Measurements from ENCODE around the gene PODXL2. TPM values are rescaled to one million over a fixed set of nuclear protein-coding genes. Genes with fewer than 3 reads are reported as not detected.

PODXL2 gene
- total RNA-seq, 1 experiment from 2014 or later, result 84.7 TPM

DNA sequence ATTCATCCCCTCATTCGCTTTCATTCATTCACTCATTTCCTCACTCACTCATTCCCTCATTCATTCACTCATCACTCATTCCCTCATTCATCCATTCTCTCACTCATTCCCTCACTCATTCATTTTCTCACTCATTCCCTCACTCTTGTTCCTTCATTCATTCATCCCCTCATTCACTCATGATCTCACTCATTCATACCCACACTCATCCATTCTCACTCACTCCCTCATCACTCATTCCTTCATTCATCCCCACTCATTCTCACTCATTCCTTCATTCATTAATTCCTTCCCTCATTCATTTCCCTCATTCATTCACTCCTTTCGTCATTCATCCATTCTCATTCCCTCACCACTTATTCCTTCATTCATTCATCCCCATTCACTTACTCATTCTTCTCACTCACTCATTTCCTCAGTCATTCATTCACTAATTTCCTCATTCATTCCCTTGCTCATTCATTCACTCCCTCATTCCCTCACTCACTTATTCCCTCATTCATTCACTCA, 58.3 kb downstream of the PODXL2 start:
- Histone ChIP-seq H3K4me3 (no peak overlapping the region), H3K9me3 (no peaks in the 10 kb centered on the region), H3K36me3 (peaks cover 17% of the 10 kb centered on the region), H3K27me3 (no peaks in the 10 kb centered on the region)
- no peak for DNase-seq

DNA sequence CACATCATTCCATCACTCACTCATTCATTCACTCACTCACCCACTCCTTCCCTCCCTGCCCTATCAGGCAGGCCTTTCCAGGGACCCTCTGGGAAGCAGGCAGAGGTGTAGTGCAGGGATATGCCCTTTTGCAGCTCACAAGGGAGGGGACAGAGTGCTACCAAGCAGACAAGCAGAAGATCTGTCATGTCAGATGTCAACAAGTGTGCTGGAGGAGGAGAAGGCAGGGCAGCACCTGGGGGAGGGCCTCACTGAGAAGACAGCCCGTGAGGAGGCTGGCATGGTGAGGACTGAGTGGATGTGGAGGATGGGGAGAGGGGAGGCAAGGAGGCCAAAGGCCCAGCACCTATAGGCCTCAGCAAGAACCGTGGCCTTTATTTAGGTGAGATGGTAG, 59.0 kb downstream of the PODXL2 start:
- no peaks in the 10 kb centered on the region for H3K9me3 ChIP-seq
- no peaks in the 10 kb centered on the region for H3K27me3 ChIP-seq
- H3K4me3 ChIP-seq, result no peak overlapping the region
- DNase-seq, result no peak
- H3K36me3 ChIP-seq, result peaks cover 20% of the 10 kb centered on the region

DNA sequence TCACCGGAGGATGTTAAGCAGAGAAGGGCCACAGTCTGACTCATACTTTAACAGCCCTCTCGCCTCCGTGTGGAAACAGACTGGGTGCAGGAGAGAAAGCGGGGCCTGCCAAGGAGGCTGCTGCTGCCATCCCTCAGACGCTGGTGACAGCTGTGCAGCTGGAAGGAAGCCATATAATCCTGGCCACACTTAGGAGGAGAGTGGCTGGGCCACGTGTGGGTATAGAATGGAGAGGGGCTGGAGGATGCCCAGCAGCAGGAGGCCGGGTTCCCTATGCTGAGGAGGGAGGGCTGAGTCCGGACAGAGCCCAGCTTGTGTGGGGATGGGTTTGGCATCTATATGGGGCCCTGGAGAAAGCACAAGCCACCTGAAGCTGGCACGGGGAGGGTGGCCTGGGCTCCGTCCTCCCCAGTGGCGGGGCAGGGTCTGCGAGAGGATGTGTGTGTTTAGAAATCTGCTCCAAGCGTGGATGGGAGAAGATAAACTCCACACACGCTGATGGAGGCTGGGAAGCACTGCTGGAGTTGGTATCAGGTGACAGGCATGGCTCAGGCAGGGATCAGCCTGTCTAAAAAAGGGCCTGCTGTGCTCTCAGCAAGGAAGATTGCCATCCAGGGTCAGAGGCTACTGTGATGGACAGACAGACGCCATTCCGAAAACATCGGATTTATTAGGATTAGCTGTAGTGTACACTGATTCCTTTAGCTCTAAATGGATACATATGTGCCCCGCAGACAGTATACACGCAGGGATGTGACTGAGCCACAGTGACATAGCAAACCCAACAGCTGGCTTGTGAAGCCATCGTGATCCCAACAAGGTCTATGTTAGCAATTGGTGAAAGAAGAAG, 59.7 kb downstream of the PODXL2 start:
- Histone ChIP-seq H3K27me3 (no peaks in the 10 kb centered on the region), H3K36me3 (peaks cover 20% of the 10 kb centered on the region), H3K4me3 (no peak overlapping the region), H3K9me3 (no peaks in the 10 kb centered on the region)
- DNase-seq, result peak; percentile 92

DNA sequence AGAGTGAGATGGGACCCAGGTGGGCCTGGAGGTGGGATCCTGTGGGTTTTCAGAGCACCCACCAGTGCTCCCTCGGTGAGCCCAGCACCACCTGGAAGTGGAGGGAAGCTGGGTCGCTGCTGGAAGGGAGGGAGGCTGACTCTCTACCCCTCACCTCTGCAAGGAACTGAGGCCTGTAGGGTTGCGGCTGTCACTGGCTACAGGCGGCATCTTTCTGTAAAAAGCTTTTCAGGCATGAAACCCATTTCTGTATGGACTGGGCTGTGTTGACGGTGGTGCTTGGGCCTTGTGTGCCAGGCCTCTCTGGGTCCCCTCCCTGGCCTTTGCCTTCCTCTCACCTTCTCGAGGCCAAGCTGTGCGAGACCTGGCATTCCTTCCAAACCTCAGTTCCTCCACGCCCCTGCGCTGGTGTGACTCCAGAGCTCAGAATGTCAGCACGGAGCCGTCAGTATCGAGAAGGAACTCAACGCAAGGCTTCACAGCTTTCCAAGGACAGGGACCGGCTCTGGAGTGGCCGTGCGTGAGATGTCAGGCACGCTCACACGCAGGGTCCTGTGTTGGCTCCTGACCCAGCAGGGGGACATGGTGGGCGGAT, 60.4 kb downstream of the PODXL2 start:
- DNase-seq, result no peak
- Histone ChIP-seq H3K9me3 (no peaks in the 10 kb centered on the region), H3K4me3 (no peak overlapping the region), H3K36me3 (peaks cover 23% of the 10 kb centered on the region), H3K27me3 (no peaks in the 10 kb centered on the region)

DNA sequence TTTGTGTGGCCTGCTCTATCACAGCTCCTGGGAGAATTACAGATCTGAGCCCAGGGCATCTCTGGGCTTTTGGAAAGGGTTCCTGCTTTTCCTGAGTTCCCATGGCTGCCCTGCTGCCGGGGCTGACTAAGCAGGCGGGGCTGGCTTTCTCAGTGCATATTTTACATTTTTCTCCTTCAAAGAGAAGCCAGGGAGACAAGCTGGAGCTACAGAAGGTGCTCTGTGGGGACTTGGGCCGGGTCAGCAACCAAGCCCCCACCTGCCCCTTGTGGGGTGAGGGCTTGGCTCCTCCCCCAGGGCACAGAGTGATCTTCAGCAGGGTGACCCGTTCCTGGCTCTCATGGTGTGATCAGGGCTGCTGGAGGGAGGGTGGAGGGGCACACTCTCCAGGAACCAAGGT, 61.1 kb downstream of the PODXL2 start:
- no peaks in the 10 kb centered on the region for H3K9me3 ChIP-seq
- DNase-seq, result peak; percentile 87
- H3K36me3 ChIP-seq, result peaks cover 23% of the 10 kb centered on the region

DNA sequence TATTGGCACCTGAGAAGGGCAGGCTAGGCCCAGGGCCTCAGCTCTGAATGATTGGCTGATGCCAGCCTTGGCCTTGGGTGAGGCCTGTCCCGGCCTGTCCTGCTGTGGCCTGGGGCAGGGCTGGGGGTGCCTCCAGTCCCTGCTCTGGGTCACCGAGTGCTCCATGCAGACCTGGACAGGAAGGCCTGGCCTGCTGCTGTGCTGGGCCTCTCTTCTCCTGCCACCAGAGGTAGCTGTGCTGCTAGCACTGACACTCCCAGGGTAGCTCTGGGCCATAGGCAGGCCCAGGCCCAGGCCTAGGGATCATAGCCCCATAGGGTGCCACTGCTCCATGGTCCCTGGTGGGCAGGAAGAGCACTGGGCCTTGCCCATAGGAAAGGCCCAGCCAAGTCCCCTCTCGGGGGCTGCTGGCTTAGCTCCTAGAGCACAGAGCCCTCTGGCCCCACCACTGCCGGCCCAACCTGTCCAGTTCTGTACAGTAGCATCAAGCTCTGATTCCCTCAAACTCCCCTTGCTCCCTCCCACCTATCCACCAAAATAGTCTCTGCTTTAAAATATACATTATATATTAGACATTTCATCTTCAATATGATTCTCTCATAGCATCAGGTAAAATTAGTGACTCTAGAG, 62.0 kb downstream of the PODXL2 start:
- H3K4me3 ChIP-seq, result no peak overlapping the region
- DNase-seq, result peak; percentile 84
- no peaks in the 10 kb centered on the region for H3K9me3 ChIP-seq
- H3K27me3 ChIP-seq, result no peaks in the 10 kb centered on the region
- H3K36me3 ChIP-seq, result peaks cover 23% of the 10 kb centered on the region

More for the DNA sequence above, 61.1 kb downstream of the PODXL2 start:
- Histone ChIP-seq H3K4me3 (no peak overlapping the region), H3K27me3 (no peaks in the 10 kb centered on the region)

DNA sequence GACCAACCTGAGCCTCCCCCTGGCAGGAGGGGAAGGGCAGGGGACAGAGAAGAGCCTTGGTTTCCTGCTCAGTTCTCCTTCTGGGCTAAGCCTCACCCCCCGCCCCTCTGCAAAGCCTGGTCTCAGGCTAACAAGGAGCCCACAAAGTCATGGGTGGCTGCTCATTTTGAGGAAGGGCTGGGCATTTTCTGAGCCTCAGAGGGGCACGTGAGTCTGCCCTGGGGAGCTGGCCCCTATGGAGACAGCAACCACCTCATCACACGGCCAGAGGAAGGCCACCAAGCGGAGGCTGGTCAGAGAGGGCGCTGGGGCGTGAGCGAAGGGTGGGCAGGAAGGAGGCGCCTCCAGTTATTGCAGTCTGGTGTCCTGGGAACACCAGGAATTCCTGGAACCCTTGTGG, 62.5 kb downstream of the PODXL2 start:
- no peaks in the 10 kb centered on the region for H3K9me3 ChIP-seq
- DNase-seq, result no peak
- peaks cover 23% of the 10 kb centered on the region for H3K36me3 ChIP-seq
- no peaks in the 10 kb centered on the region for H3K27me3 ChIP-seq
- H3K4me3 ChIP-seq, result no peak overlapping the region

DNA sequence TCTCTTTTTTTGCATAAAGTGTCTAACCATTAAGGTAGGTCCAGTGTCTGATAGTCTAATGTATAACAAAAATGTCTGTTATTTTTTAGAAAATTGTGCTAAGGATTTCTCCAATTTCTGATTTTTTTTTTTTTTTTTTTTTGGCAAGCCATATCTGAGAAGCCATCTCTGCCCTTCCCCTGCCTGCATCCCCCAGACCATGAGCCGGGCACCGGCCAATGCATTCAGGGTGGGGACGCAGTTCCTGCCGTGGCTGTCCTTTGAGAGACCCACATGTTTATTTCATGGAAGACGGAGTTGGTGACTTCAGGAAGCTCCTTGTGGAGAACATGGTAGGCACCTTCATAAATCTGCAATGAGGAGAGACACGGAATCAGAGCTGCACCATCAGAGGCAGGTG, 63.0 kb downstream of the PODXL2 start:
- no peaks in the 10 kb centered on the region for H3K27me3 ChIP-seq
- H3K9me3 ChIP-seq, result no peaks in the 10 kb centered on the region
- H3K36me3 ChIP-seq, result peaks cover 23% of the 10 kb centered on the region
- H3K4me3 ChIP-seq, result no peak overlapping the region
- DNase-seq, result no peak

DNA sequence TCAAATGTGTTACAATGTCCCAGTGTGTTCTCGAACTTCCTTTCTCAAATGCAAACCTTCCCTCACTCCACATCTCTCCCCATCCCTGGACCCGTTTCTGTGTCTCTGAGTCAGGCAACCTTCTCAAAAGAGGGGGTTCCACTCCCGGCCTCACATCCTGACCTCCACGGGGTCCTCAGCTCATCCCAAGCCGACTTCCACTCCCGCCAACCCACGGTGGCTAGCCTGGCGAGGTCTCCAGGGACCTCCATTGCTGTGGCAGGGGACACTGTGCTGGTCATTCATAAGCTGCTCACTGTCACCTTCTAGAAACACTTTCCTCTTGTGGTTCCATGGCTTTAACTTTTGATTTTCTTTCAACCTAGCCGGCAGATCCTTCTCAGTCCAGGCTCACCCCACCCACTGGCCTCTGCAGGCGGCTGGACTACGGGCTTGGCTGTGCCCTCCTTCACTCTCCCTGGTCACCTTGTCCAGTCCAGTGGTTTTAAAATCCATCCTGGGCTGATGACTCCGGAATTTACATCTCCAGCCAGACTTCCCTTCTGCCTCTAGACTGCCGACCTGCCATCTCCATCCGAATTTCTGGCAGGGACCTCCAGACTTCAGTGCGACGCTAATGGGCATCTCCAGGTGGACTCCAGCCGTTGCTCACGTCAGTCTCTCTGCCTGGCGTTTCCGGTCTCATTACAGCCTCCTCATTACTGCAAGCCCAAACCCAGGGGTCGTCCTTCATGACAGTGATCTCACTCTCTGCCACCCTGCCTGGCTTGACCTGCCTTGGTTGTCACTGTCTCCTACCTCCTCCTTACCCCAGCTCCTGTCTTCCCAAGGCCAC, 63.7 kb downstream of the PODXL2 start:
- Histone ChIP-seq H3K9me3 (no peaks in the 10 kb centered on the region), H3K27me3 (no peaks in the 10 kb centered on the region), H3K36me3 (peaks cover 23% of the 10 kb centered on the region), H3K4me3 (no peak overlapping the region)
- no peak for DNase-seq

DNA sequence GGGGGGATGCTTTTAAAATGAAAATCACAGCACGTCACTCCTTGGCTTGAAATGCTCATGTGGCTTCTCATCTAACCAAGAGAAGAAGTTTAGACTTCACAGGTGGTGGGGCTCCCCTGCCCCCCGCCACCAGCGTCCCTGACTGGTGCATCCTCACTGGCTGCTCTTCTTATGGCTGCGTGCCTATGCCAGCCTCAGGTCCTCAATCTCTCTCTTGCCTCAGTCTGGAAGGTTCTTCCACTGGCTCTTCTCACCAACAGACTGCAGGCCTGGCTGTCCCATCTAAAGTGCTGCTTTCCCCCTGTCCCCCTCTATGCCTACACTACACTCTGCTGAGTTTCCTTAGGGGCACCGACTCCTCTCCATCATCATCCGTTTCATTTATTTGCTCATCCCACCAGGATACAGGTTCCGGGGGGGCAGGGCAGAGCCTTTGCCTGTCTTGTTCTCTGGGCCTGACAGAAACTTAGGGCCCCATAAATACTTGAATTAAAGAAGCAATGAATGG, 64.4 kb downstream of the PODXL2 start:
- Histone ChIP-seq H3K27me3 (no peaks in the 10 kb centered on the region), H3K9me3 (no peaks in the 10 kb centered on the region), H3K36me3 (peaks cover 27% of the 10 kb centered on the region), H3K4me3 (no peak overlapping the region)
- no peak for DNase-seq

DNA sequence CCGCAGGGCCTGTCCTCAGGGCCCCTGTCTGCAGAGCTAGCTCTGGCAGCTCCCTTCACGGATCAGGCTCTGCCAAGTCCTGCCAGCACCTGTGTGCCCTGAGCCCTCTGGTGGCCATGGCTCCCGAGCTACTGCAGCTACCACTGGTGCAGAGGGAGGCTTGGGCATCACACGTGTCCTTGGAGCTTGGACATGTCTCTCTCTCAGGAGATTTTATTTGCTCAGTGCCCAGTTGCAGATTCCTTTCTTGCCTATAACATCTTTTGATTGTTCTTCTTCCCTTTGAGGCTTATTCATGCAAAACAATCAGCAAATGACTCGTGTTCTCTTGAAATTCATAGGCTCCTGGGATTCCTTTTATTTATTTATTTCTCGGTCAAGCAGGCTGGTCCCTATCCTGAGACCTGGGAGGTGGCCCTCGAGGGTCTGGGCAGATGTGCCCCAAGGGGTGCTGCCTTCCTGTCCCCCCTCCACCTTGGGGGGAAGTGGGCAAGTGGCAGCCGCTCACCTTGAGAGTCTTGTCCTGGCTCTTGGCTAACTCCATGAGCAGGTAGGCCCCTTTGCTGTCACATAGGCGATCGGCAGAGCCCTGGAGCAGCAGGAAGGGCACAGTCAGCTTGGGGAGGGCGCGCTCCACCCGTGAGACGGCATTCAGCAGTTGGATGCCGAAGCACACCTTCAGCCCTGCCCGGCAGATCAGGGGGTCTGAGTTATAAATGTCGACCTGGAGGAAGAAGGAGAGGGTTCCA, 65.7 kb downstream of the PODXL2 start:
- Histone ChIP-seq H3K27me3 (no peaks in the 10 kb centered on the region), H3K36me3 (peaks cover 28% of the 10 kb centered on the region)
- DNase-seq, result peak; percentile 59

DNA sequence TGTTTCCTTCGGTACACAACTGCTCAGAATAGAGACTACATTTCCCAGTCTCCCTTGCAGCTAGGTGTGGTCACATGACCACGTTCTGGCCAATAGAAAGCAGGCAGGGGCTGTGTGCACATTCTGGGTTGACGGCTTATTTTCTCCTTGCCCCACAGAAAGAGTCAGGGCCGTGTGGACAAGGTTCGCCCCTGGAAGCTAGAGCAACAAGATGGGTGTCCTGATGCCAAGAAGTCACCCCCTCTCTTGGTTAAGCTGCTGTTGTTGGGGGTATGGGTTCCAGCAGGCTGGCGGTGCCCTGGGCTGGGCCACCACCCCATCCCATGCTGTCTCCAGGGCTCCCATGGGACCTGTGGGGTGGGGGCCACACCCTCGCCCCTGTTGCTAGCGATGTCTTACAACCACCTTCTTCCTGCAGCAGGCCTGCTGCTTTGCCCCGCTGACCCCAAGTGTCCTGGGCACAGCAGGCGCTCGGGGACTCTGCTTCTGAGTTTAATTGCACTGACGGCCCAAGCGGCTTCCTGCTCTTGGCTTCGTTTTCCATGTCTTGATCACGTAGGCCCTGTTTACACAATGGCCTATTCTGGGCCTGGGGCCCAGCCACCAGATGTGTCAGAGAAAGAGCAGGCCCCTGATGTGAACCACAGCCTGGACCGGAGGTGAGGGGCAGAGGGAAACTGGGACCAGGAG, 68.7 kb downstream of the PODXL2 start:
- H3K27me3 ChIP-seq, result no peaks in the 10 kb centered on the region

More for the DNA sequence above, 65.7 kb downstream of the PODXL2 start:
- Histone ChIP-seq H3K4me3 (no peak overlapping the region), H3K9me3 (no peaks in the 10 kb centered on the region)

DNA sequence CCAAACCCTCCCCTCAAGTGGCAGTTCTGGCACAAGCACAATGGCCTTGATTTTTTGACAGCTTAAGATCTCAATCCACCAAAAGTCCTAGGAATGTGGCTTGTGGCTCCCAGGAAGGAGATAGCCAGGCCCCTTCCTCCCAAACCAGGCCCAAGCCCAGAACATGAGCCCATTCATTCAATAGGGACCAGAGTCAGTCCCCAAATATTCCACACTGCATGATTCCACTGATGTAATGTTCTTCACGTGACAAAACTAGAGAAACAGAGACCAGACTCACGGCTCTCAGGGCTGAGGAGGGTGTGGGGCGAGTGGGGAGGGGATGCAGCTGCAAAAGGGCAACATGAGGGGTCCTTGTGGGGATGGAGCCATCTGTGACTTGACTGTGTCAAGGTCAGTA, 69.3 kb downstream of the PODXL2 start:
- H3K36me3 ChIP-seq, result peaks cover 32% of the 10 kb centered on the region
- no peaks in the 10 kb centered on the region for H3K27me3 ChIP-seq
- no peak for DNase-seq
- no peaks in the 10 kb centered on the region for H3K9me3 ChIP-seq
- H3K4me3 ChIP-seq, result no peak overlapping the region

More for the DNA sequence above, 68.7 kb downstream of the PODXL2 start:
- DNase-seq, result peak; percentile 97
- H3K9me3 ChIP-seq, result no peaks in the 10 kb centered on the region
- H3K36me3 ChIP-seq, result peaks cover 26% of the 10 kb centered on the region
- no peak overlapping the region for H3K4me3 ChIP-seq

DNA sequence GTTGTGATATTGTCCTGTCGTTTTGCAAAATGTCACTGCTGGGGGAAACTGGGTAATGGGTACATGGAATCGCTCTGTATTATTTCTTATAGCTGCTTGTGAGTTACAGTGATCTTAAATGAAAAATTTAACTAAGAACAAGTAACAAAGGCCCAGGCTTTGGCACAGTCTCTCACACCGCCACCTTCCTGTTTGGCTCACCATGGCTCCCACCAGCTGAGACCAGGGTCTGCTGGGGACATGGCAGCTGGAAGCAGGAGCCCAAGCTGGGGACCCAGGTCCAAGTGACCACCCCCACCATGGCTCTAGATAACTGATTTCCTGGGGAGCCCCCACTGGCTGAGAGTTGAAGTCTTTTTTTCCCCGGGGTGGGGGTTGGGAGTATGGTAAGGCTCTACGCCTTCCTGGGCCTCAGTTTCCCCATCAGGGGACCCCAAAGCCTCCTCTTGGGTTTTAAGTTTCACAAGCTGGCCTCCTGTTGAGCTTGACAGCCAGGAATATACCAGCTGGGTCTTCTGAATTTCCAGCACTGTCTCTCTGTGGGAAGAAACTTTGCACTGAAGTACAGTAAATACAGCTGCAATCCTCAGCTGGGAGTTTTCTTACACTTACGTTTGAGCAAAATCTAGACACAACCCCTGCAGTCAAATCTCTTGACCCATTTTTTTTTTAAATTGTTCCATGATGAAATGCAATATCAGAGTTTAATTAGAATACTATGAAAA, 69.9 kb downstream of the PODXL2 start:
- Histone ChIP-seq H3K9me3 (no peaks in the 10 kb centered on the region), H3K27me3 (no peaks in the 10 kb centered on the region), H3K36me3 (peaks cover 29% of the 10 kb centered on the region), H3K4me3 (no peak overlapping the region)
- DNase-seq, result no peak
